Naive thymus-derived CD8-positive, alpha-beta T cell (primary cell): ENCODE data around the gene MCCC1. TPM values are rescaled to one million over a fixed set of nuclear protein-coding genes. Genes with fewer than 3 reads are reported as not detected.

Experiments used
- ATAC-seq, 2 donors: fragments of 150-1000 bp; cut with Tn5 transposase in 1 of 2; sonication (Bioruptor Pico), chemical (Tn5 transposase) in 1 of 2; 1 replicate in 1 of 2; 2 replicates in 1 of 2; pipeline ENCODE4 v1.10.0; 2021; ENCODE audit warnings: mild to moderate bottlenecking in 2 of 2, moderate library complexity in 2 of 2
- POLR2A ChIA-PET: fragments of 350-600 bp; sonication (Branson Sonifier 250); formaldehyde crosslinking; loops from one replicate; lab custom pipeline; 2021; ENCODE audit warnings: antibody characterized with exemption; lab: Charles Lee
- DNase-seq, 10 donors: peaks; one replicate each; pipeline versions ENCODE4 v3.0.0 to v3.0.0-alpha.2; 2020 to 2022
- H3K27ac Mint-ChIP-seq, 10 donors: one replicate each; pipeline ENCODE4 v1.8.0; 2020 to 2022; ENCODE audit warnings: mild to moderate bottlenecking in 10 of 10, mixed read lengths in 10 of 10, moderate library complexity in 4 of 10, inconsistent platforms in 1 of 10
- H3K27me3 Mint-ChIP-seq, 5 donors: one replicate each; pipeline ENCODE4 v1.8.0; 2021 to 2022; ENCODE audit warnings: mixed read lengths in 5 of 5
- H3K36me3 Mint-ChIP-seq, 3 donors: one replicate each; pipeline ENCODE4 v1.8.0; 2020 to 2022; ENCODE audit warnings: mixed read lengths in 3 of 3, mild to moderate bottlenecking in 2 of 3, inconsistent platforms in 1 of 3
- H3K4me1 Mint-ChIP-seq, 4 donors: one replicate each; pipeline ENCODE4 v1.8.0; 2021 to 2022; ENCODE audit warnings: mixed read lengths in 4 of 4
- H3K4me3 Mint-ChIP-seq, 10 donors: one replicate each; pipeline ENCODE4 v1.8.0; 2020 to 2022; ENCODE audit warnings: mild to moderate bottlenecking in 10 of 10, mixed read lengths in 10 of 10, moderate library complexity in 6 of 10, inconsistent platforms in 1 of 10
- H3K9me3 Mint-ChIP-seq, 9 donors: one replicate each; pipeline ENCODE4 v1.8.0; 2020 to 2022; ENCODE audit warnings: mixed read lengths in 9 of 9, mild to moderate bottlenecking in 3 of 9, inconsistent platforms in 1 of 9, moderate library complexity in 1 of 9
- polyA plus RNA-seq, 3 donors: library from polyadenylated mRNA; unstranded; fragments of 300-500 nt; fragmentation: Illumina TruSeq; gene quantifications; one replicate each; pipeline ENCODE4 v1.2.3, GENCODE V29; 2021
- total RNA-seq, 8 experiments: library from RNA in 2 of 8; stranded (reverse) in 2 of 8; gene quantifications; one replicate each; pipeline ENCODE4 v1.2.3 and lab custom pipeline; 2021 to 2026

Gene MCCC1
- total and polyA plus RNA-seq, 5 experiments from 2014 or later: 24.8 to 36.7 (median 33.2) TPM

GRCh38 chr3:182971637-182972036 lies 127.7 kb downstream of the MCCC1 start:
- H3K4me3 Mint-ChIP-seq: no peak overlapping the region

DNA sequence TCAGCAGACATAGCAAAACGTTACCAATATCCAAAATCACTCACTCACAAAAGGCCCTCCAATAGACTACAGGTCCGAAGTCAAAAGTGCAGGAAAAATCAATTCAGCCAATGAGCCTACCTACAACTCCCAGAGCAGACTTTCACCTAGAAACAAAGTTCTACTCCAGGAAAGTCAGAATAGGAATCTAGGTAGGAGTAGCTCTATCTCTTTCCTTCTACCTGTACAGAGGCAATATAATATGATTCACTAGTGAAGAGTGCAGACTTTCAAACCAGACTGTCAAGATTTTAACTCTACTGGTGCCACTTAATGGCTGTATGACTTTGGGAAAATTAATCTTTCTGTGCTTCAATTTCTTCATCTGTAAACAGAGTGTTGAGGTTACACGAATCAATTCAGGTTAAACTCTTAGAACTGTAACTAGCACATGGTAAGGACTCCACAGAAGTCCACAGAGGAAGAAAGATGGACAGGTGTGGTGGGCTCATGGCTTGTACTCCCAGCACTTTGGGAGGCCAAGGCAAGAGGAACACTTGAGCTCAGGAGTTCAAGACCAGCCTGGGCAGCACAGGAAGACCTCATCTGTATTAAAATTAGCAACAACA lies 128.4 kb downstream of the MCCC1 start:
- POLR2A ChIA-PET: no interaction called here

More at GRCh38 chr3:182971637-182972036, 127.7 kb downstream of the MCCC1 start:
- POLR2A ChIA-PET: no interaction called here
- Mint-ChIP-seq H3K27me3 (no peaks in the 10 kb centered on the region), H3K4me1 (peaks cover 28 to 63% (median 53%) of the 10 kb centered on the region in 4 donors), H3K9me3 (no peaks in the 10 kb centered on the region), H3K36me3 (no peaks in the 10 kb centered on the region), H3K27ac (peak overlapping the region in 1 of 10 donors; percentile 47)
- DNase-seq (no peak), ATAC-seq (no peak)

DNA sequence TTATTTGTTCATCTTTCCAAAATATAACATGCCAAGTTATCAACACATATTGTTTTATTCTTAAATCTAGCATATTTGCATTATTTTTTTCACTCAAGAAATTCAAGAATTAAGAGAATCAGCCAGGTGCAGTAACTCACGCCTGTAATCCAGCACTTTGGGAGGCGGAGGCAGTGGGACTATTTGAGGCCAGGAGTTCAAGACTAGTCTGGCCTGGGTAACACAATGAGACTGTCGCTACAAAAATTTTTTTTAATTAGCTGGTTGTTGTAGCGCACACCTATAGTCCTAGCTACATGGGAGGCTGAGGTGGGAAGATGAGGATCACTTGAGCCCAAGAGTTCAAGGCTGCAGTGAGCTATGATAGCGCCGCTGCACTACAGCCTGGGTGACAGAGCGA lies 129.4 kb downstream of the MCCC1 start:
- peaks cover 0 to 11% (median 0%) of the 10 kb centered on the region in 3 donors for H3K36me3 Mint-ChIP-seq
- POLR2A ChIA-PET: interaction anchor here (2.1 kb wide), 1 partner anchor 10 kb away, joined by 7 read pairs; no protein-coding TSS in a partner anchor
- ATAC-seq: no peak
- no peak overlapping the region for H3K4me3 Mint-ChIP-seq
- H3K9me3 Mint-ChIP-seq: no peaks in the 10 kb centered on the region
- peaks cover 27 to 64% (median 55%) of the 10 kb centered on the region in 4 donors for H3K4me1 Mint-ChIP-seq
- H3K27ac Mint-ChIP-seq: peak overlapping the region in 1 of 10 donors; percentile 25
- no peaks in the 10 kb centered on the region for H3K27me3 Mint-ChIP-seq
- DNase-seq: no peak

More for the DNA sequence above, 128.4 kb downstream of the MCCC1 start:
- ATAC-seq: no peak
- no peaks in the 10 kb centered on the region for H3K9me3 Mint-ChIP-seq
- H3K27me3 Mint-ChIP-seq: no peaks in the 10 kb centered on the region
- no peak overlapping the region for H3K4me3 Mint-ChIP-seq
- peaks cover 29 to 65% (median 54%) of the 10 kb centered on the region in 4 donors for H3K4me1 Mint-ChIP-seq
- H3K36me3 Mint-ChIP-seq: peaks cover 0 to 4% (median 0%) of the 10 kb centered on the region in 3 donors
- H3K27ac Mint-ChIP-seq: peak overlapping the region in 5 of 10 donors; percentile 1 to 59 (median 33)
- no peak for DNase-seq

DNA sequence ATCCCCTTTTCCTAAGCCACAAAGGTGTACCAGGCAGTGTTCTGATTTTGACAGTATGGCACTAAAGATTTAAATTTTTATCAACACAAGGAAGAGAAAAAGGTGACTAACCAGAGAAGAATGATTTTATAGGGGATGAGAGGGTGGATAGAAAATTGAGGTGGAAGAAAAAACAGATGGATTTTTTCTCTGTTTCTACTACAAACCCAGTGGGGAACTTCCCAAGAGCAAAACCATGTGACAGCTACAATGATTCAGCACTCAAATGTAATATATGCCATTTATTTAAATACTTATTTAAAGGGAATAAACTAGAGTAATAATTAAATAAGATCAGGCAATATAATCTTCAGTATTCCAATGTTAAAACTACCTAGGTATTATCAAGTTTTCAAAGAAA lies 130.0 kb downstream of the MCCC1 start:
- POLR2A ChIA-PET: interaction anchor here (2.1 kb wide), 1 partner anchor 10 kb away, joined by 7 read pairs; no protein-coding TSS in a partner anchor

DNA sequence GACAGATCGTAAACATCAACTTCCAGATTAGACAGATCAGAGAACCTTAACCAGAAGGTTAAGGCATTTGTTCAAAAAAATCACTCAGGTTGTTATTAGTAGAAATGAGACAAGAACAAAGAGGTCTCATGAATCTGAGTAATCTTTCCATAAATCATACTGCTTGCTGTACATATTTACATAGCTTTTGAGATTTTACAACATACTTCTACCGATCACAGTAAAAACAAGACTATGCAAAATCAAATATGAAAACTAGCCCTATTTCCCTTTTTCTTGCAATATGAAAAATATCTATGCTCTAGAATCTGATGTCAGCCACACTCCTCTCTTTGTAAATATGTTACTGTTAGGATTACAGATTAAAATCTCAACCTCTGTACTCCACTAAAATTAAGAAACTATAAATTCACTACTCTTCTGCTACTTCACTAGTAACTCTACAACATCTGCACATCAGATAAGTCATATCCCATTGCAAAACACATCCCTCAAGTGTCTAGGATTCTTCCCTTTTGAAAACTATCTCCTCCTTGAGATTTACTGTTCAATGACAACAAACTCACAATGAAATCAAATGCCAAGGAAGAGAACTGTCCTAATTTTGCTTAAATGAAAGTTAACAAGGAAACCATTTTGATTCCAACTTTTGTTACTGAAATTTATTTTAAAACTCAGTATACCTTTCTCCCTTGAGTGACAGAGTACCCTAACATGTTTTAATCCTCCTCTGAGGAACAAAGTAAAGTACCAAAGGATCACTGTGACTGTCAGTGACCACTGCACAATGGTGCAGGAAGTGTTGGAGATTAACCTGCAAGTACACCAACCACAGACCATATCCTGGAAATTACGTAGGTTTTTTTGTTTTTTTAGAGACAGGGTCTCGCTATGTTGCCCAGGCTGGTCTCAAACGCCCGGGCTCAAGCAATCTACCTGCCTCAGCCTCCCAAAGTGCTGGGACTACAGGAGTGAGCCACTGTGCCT lies 131.8 kb downstream of the MCCC1 start:
- Mint-ChIP-seq H3K4me3 (peak overlapping the region in 8 of 10 donors; percentile 16 to 67 (median 28)), H3K27me3 (no peaks in the 10 kb centered on the region), H3K36me3 (peaks cover 0 to 26% (median 0%) of the 10 kb centered on the region in 3 donors), H3K27ac (peak overlapping the region; percentile 2 to 87 (median 60)), H3K4me1 (peaks cover 25 to 61% (median 52%) of the 10 kb centered on the region in 4 donors), H3K9me3 (no peaks in the 10 kb centered on the region)
- peak; percentile 54 to 90 for ATAC-seq
- POLR2A ChIA-PET: no interaction called here
- DNase-seq: peak in 4 of 10 donors; percentile 19 to 54 (median 35)

More for the DNA sequence above, 130.0 kb downstream of the MCCC1 start:
- Mint-ChIP-seq H3K27ac (peak overlapping the region in 4 of 10 donors; percentile 8 to 78 (median 32)), H3K9me3 (no peaks in the 10 kb centered on the region), H3K27me3 (no peaks in the 10 kb centered on the region), H3K36me3 (peaks cover 0 to 14% (median 0%) of the 10 kb centered on the region in 3 donors), H3K4me3 (no peak overlapping the region), H3K4me1 (peaks cover 27 to 63% (median 56%) of the 10 kb centered on the region in 4 donors)
- ATAC-seq (no peak), DNase-seq (no peak)

DNA sequence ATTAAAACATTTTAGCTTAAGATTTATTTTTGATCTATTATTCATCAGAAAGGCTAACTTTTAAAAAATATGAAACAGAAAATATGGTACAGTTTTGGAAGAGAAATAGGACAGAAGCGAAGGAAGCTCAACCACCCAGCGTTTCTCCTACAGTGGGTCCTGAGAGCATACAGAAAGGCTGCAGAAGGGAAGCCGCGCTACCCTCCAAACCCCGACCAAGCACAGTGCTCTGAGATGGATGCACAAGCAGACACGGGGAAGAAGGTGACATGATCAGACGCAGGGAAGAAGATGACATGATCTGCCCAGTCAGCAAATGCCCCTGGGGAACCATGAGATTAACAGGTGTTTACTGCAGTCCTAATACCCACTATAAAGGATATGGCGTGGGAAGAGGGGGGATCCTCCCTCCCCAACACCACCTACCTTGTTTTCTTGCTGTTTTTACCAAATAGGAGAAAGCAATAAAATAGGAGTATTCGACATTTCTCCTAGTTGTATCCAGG lies 133.4 kb downstream of the MCCC1 start:
- DNase-seq (no peak), ATAC-seq (no peak)
- H3K36me3 Mint-ChIP-seq: peaks cover 0 to 39% (median 1%) of the 10 kb centered on the region in 3 donors
- H3K27me3 Mint-ChIP-seq: no peaks in the 10 kb centered on the region
- H3K9me3 Mint-ChIP-seq: no peaks in the 10 kb centered on the region
- POLR2A ChIA-PET: no interaction called here
- peaks cover 21 to 48% (median 45%) of the 10 kb centered on the region in 4 donors for H3K4me1 Mint-ChIP-seq
- H3K27ac Mint-ChIP-seq: peak overlapping the region in 7 of 10 donors; percentile 20 to 79 (median 53)
- H3K4me3 Mint-ChIP-seq: peak overlapping the region in 1 of 10 donors; percentile 34

Other genes starting within 250 kb of the MCCC1 start
- 10 to 100 TPM; 34.5 to 36.6 TPM for gene DCUN1D1, start 119.0 kb downstream of the MCCC1 start, total RNA-seq
- gene DCUN1D1, start 119.0 kb downstream of the MCCC1 start, polyA plus RNA-seq: 10 to 100 TPM; 21.3 to 24.8 (median 24.1) TPM
- gene LAMP3, start 63.2 kb upstream of the MCCC1 start, total RNA-seq: 1 to 10 TPM in 1 of 2 experiments, under 1 TPM in 1; 0.83 to 1.3 TPM
- gene LAMP3, start 63.2 kb upstream of the MCCC1 start, polyA plus RNA-seq: 1 to 10 TPM; 1.4 to 4.4 (median 1.7) TPM
- gene B3GNT5, start 153.8 kb upstream of the MCCC1 start, total RNA-seq: not detected
- gene B3GNT5, start 153.8 kb upstream of the MCCC1 start, polyA plus RNA-seq: not detected